ENCODE results near the gene CFAP70.
A peak's percentile ranks its signal among the peaks of the same experiment; 100 is the strongest.
"Not testable (repeated sequence)": the region's sequence is repeated elsewhere in the genome, so short reads cannot be mapped to it uniquely, and the experiment has no call there.

Gene CFAP70

DNA sequence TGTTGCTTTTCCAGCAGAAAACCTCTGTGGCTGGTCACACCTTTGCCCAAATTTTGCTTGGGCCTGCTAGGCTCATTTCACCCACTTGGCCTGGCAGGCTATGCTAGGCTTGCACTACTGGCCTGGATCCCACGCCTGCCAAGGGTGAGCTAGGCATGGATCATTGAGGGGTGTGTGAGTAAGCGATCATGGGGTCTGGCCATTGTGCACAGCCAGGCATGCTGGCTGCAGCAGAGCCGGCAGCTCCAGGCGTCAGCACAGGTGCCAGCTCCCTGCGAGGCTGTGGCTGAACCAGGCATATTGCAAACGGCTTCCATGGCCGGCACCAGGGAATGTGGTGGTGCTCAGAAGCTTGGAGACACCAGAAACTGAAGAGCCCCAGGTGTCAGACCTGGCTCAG is 19.2 kb downstream of the CFAP70 start:
- no peak for DNase-seq (ENCODE audit: low read depth)

DNA sequence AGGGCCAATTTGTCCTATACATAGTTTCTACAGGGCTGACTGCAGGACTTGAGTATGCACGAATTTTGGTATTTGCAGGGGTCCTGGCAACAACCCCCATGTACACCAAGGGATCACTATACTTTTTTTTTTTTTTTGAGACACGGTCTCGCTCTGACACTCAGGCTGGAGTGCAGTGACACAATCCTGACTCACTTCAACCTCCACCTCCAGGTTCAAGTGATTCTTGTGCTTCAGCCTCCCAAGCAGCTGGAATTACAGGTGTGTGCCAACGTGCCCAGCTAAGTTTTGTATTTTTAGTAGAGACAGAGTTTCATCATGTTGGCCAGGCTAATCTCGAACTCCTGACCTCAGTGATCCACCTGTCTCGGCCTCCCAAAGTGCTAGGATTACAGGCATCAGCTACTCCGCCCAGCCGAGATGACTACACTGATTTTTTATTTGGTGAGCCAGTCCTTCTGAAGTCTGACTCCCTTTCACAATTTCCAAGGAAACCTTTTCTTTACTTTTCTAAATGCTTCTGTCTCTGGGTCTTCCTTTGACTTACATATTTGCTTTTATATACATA is 19.8 kb downstream of the CFAP70 start:
- DNase-seq (ENCODE audit: low read depth): no peak

DNA sequence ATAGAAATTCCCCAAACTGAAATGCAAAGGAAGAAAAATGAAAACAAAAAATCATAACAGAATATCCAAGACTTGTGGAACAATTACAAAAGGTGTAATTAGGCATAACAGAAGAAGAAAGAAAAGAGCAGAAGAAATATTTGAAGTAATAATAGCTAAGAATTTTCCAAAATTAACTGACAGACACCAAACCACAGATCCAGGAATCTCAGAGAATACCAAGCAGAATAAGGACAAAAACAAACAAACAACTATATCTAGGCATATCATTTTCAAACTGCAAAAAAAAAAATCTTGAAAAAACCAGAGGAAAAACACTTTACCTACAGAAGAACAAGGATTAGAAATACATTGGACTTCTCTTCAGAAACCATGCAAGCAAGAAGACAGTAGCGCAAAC is 25.5 kb downstream of the CFAP70 start:
- DNase-seq (ENCODE audit: low read depth): no peak

DNA sequence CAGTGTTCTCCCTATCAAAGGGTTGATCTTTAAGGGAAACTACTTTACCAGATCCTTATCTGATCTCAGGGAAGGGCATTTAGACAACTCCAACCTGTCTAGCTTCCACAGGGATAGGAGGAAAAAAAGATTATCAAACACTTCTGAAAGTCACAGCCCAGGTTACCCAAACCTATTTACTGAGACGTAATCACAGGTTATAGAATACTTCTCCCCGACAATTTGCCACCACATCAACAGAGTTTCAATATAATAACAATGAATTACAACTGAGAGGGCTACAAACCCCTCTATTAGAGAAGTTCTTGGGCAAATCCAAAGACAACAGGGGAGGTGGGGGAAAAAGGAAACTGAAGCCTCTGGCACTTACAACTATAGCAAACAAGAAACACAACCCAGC is 26.3 kb downstream of the CFAP70 start:
- DNase-seq (ENCODE audit: low read depth): no peak

DNA sequence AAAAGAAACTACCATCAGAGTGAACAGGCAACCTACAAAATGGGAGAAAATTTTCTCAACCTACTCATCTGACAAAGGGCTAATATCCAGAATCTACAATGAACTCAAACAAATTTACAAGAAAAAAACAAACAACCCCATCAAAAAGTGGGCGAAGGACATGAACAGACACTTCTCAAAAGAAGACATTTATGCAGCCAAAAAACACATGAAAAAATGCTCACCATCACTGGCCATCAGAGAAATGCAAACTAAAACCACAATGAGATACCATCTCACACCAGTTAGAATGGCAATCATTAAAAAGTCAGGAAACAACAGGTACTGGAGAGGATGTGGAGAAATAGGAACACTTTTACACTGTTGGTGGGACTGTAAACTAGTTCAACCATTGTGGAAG is 30.1 kb downstream of the CFAP70 start:
- DNase-seq (ENCODE audit: low read depth): not testable (repeated sequence)

DNA sequence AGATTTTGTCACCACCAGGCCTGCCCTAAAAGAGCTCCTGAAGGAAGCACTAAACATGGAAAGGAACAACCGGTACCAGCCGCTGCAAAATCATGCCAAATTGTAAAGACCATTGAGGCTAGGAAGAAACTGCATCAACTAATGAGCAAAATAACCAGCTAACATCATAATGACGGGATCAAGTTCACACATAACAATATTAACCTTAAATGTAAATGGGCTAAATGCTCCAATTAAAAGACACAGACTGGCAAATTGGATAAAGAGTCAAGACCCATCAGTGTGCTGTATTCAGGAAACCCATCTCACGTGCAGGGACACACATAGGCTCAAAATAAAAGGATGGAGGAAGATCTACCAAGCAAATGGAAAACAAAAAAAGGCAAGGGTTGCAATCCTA is 33.4 kb downstream of the CFAP70 start:
- not testable (repeated sequence) for DNase-seq (ENCODE audit: low read depth)

DNA sequence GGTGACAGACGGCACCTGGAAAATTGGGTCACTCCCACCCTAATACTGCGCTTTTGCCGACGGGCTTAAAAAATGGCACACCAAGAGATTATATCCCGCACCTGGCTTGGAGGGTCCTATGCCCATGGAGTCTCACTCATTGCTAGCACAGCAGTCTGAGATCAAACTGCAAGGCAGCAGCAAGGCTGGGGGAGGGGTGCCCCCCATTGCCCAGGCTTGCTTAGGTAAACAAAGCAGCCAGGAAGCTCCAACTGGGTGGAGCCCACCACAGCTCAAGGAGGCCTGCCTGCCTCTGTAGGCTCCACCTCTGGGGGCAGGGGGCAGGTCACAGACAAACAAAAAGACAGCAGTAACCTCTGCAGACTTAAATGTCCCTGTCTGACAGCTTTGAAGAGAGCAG is 35.1 kb downstream of the CFAP70 start:
- DNase-seq (ENCODE audit: low read depth): not testable (repeated sequence)

DNA sequence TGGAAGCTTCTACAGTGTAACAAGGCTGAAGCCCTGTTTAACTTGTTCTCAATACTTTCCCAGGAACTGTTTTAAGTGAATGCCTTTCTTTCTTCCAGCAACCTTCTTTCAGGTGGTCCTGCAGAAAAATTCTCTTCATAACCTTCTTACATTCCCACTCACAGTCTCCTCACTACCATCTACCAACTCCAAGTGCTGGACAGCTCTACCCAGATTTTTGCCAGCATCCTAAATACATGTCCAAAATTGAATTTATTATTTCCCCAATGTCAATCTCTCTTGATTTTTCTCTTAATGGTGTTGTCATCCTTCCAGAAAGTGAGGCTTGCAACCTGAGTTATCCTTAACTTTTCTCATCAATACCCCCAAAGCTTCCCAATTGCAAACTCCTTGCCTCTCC is 48.2 kb downstream of the CFAP70 start:
- DNase-seq (ENCODE audit: low read depth): no peak

DNA sequence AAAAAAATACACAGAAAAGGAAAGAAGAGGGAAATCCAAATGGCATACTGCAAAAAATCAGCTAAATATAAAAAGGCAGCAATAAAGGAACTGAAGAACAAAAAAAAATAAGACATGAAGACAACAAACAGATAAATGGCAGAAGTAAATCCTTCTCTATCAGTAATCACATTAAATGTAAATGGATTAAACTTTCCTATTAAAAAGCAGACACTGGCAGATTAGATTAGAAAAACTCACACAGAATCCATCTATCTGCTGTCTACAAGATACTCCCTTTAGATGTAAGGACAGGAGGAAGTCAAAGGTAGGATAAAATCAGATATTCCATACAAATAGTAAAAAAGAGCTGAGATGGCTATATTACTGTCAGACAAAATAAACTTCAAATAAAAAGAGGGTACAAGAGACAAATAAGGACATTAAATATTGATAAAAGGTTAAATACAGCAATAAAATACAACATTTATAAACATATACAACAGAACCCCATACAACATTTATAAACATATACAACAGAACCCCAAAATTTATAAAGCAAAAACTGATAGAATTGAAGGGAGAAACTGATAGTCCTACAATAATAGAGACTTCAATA is 51.4 kb downstream of the CFAP70 start:
- no peak for DNase-seq (ENCODE audit: low read depth)

DNA sequence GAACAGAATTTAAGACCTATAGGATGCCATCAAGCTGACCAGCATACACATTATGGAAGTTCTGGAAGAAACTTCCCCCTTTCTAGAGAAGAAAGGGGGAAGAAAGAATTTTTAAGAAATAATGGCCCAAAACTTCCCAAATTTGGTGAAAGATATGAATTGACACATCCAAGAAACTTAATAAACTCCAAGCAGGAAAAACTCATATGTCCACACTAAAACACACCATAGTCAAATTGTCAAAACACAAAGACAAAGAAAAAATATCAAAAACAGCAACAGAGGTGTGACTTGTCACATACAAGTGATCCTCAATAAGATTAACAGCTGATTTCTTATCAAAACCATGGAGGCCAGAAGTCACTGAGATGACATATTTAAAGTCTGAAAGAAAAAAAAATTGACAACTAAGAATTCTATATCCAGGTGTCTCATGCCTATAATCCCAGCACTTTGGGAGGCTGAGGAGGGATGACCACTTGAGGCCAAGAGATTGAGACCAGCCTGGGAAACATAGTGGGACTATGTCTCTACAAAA is 52.4 kb downstream of the CFAP70 start:
- DNase-seq (ENCODE audit: low read depth): no peak

DNA sequence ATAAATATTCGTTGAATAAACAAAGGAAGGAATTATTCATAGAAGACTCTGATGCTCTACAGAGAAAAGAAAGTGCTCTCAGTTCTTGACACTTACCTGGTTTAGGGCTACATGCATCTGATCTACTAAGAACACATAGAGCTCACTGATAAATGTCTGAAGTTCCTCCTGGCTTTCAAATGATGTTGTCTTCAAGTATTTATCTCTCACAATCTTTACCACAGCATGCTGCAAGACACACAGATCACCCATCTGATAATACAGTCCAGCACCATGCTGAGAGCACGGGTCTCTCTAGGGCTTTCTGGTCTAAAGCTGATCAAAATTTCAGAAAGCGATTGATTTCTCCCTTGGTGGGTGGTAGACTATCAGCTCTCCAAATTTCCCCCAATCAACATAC is 61.7 kb downstream of the CFAP70 start:
- DNase-seq (ENCODE audit: low read depth): no peak

DNA sequence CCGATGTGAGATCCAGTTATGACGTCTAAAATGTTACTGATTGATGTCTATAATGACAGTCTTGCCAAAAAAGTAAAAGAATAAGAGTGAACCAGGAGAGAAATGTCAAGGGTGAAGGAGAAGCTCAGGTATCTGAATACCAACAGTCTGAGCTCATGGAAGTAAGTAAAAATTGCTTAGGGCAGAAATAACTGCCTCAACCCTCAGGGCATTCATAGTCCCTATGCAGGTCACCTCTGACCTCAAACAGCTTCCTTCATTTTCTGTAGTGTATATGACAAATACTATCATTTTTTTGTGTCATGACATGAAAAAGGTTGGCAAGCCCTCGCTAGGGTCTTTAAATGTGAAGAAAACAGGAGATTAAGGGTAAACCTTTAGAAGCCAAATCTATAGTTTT is 65.2 kb downstream of the CFAP70 start:
- no peak for DNase-seq (ENCODE audit: low read depth)

DNA sequence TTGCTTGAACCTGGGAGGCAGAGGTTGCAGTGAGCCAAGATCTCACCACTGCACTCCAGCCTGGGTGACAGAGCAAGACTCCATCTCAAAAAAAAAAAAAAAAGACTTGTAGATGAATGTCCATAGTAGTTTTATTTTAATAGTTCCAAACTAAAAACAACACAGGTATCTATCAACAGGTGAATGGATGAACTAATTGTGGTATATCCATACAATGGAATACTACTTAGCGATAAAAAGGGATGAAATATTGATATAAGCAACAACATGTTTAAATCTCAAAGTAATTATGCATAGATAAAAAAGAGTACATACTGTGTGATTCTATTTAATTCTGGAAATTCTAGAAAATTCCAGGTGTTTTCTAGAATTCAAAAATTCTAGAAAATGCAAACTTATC is 68.7 kb downstream of the CFAP70 start:
- DNase-seq (ENCODE audit: low read depth): no peak

DNA sequence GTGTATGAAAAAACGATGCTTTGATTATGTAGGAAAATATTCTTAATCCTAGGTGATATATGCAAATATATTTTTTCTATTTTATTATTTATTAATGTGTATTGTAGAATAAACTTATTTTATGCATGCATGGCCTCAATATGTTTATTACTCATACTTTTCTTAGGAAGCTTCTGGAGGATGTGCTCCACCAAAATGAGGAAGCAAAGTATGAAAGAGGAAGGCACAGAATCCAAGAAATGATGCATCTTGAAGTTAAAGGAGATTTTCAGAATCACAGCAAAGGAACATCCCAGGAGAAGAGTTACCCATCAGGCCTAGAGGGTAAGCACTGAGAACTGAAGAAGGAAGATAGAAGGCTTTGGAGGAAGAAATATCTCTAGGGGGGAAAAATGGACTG is 71.2 kb downstream of the CFAP70 start:
- DNase-seq (ENCODE audit: low read depth): no peak

DNA sequence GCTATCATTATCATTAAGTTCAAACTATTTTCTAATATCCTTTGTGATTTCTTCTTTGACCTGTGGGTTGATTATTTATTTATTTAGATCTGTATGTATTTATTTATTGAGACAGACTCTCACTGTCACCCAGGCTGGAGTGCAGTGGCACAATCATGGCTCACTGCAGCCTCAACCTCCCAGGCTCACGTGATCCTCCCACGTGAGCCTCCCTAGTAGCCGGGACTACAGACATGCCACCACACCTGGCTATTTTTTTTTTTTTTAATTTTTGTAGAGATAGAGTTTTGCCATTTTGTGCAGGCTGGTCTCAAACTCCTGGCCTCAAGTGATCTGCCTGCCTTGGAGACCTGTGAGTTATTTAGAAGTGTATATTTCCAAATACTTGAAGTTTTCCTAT is 77.6 kb downstream of the CFAP70 start:
- no peak for DNase-seq (ENCODE audit: low read depth)

DNA sequence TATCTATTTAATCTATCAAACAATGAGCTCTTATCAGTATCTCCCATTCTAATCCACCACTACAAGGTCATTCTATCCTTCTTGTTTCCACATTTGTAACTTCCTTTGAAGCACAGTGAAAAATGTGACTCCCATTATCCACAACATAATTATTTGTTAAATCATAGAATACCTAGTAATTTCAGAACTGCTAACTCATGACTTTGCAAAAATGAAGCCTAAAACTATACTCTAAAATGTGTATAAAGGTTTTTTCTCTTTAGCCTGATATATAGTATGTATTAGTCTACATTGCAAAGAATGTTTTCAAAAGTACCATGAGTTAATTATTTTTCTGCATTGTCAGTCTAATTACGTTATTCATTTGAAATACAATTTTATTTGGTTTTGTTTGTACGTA is 94.2 kb downstream of the CFAP70 start:
- DNase-seq (ENCODE audit: low read depth): no peak

DNA sequence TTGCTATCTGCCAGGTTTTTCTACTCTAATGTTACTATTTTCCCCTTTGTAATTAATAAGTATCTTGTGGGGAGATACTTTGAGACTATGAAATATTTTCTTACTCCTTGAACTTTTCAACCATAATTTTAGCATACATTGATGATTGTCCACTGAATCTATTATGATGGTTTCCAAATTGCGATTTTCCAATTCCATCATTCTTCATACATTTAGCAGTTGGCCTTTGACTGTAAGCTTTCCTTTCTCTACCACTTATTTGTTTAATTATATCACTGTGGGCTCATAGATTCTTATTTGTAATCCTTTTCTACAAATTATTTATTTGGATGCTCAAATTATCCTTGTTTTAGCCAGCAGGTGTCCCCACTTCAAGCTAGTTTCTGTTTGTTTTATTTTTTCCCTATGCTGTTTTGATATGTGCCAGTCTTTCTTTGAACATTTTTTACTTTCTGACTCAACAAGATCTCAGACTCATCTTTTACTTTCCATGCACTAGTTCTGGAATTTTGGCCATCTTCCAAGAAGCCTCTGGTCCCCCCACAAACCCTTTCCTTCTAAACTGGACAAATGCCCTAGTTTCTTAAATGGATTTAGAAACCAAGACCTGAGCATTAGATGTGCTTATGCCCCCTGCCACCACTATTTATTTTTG is 94.8 kb downstream of the CFAP70 start:
- peak; percentile 33 for DNase-seq (ENCODE audit: low read depth)

DNA sequence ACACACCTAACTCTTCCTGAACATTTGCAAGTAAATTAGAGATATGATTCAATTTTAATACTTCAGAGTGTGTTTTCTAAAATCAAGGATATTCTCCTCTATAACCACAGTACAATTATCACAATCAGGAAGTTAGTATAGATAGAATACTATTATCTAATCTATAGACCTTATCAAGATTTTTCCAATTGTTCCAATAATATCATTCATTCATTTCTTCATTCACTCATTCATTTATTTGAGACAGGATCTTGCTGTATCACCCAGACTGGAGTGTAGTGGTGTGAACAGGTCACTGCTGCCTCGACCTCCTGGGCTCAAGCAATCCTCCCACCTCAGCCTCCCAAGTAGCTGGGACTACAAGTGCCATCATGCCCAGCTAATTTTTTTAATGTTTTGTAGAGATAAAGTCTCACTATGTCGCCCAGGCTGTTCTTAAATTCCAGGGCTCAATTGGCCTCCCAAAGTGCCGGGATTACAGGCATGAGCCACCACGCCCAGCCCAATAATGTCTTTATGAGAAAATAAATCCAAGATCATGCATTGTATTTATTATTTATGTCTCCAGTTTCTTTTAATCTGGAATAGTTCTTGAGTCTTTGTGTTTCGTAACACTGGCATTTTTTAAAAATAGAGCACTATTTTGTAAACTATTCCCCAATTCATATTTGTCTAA is 95.6 kb downstream of the CFAP70 start:
- DNase-seq (ENCODE audit: low read depth): no peak

DNA sequence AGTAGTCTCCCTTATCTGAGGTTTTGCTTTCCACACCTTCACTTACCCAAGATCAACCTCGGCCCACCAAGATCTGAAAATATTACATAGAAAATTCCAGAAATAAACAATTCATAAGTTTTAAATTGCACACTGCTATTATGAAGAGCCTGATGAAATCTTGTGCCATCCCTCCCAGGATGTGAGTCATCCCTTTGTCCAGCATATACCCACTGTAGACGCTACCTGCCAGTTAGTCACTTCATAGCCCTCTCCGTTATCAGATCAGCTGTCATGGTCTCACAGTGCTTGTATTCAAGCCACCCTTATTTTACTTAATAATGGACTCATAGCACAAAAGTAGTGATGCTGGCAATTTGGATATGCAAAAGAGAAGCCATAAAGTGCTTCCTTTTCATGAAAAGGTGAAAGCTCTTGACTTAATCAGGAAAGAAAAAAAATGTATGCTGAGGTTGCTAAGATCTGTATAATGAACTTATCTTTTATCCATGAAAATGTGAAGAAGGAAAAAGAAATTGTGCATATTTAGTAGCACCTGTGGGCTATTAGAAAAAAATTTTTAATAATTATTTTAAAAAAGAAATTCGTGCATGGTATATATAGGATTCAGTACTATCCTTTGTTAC is 96.4 kb downstream of the CFAP70 start:
- DNase-seq (ENCODE audit: low read depth): peak; percentile 40

DNA sequence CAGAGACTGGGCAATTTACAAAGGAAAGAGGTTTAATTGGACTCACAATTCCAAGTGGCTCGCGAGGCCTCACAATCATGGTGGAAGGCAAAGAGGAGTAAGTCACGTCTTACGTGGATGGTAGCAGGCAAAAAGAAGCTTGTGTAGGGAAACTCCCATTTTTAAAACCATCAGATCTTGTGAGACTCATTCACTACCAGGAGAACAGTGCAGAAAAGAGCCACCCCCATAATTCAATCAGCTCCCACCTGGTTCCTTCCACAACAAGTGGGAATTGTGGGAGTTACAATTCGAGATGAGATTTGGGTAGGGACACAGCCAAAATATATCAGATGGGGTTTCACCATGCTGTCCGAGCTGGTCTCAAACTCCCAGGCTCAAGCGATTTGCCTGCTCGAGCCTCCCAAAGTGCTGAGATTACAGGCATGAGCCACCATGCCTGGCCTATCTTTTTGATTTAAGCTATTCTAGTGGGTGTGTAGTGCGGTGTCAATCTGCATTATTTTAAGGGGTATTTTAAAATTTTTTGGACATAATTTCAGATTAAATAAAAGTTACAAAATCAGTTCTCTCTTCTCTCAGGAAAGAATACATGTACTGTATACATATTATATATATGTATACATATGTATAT is 97.2 kb downstream of the CFAP70 start:
- DNase-seq (ENCODE audit: low read depth): no peak

DNA sequence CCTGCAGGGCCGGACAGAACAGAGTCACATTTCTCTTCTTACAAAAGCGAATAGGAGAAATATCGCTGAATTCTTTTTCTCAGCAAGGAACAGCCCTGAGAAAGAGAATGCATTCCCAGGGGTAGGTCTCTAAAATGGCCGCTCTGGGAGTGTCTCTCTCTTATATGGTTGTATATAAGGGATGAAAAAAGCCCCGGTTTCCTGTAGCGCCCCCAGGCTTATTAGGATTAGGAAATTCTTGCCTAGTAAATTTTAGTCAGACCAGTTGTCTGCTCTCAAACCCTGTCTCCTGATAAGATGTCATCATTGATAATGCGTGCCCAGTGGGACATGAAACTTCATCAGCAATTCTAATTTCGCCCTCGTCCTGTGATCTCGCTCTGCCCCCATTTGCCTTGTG is 100.1 kb downstream of the CFAP70 start:
- not testable (repeated sequence) for DNase-seq (ENCODE audit: low read depth)

DNA sequence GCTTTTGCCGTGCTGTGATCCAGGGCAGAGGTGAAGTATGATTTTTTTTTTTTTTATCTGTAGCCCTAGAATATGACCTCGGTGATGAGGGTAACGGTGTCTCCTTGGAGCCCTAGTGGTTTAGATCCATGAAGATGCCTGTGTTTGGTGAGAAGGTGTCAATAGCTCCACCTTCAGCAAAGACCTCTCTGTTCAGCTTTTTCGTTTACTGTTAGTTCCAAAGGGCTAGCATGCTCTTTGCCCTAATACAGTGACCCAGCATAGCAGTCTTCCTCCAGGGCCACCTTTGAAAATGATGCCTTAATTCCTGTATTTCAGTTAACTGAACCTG is 105.5 kb downstream of the CFAP70 start:
- DNase-seq (ENCODE audit: low read depth): no peak
